Activated naive CD4-positive, alpha-beta T cell treated with anti-CD3 and anti-CD28 coated beads, Interleukin-2, amount 10 ng/mL, durations not matched to agents 5 hours and 36 hours (primary cell): ENCODE data around the gene FBXW7. TPM values are rescaled to one million over a fixed set of nuclear protein-coding genes. Genes with fewer than 3 reads are reported as not detected.
A peak's percentile ranks its signal among the peaks of the same experiment; 100 is the strongest.

Source experiments
- microRNA-seq: library from miRNA; unstranded; fragments of <30 nt; microRNA quantifications from one replicate; pipeline ENCODE4 v1.2.0, GENCODE V29; 2022; ENCODE audit warnings: borderline microRNAs expressed, borderline replicate concordance
- total RNA-seq, 2 experiments: library from RNA; stranded (reverse); gene quantifications; one replicate each; pipeline ENCODE4 v1.2.3, GENCODE V29; 2021

FBXW7 gene
- 10 to 100 TPM; 53.2 to 53.8 TPM for total RNA-seq

GRCh38 chr4:152535903-152536544 is at the start of gene FBXW7:
TSS of gene FBXW7 (minus strand) at chr4:152536092. CDS start at chr4:152411803, 124,289 bp downstream.

Small RNAs within 50 kb of the gene (microRNA-seq; reads per million reads assigned to microRNA genes)
- 5.0 reads per million, percentile 29 among the genes with 10 or more reads in this experiment for gene MIR3140

Other genes with a start within 250 kb of the FBXW7 start
- gene TMEM154, start 143.9 kb upstream of the FBXW7 start, total RNA-seq = 10 to 100 TPM; 28.8 to 32.2 TPM
- gene TIGD4, start 243.6 kb upstream of the FBXW7 start, total RNA-seq = under 1 TPM; 0.08 to 0.14 TPM
- 10 to 100 TPM; 18.2 to 19.1 TPM for gene ARFIP1, start 243.9 kb upstream of the FBXW7 start, total RNA-seq